Stomach smooth muscle (tissue), 2 donors: ENCODE measurements around the gene SNX7.

Experiments used
- H3K27ac ChIP-seq: one replicate; pipeline ENCODE4 v1.7.0; 2013; ENCODE audit warnings: mild to moderate bottlenecking, low read length, inconsistent platforms
- H3K27me3 ChIP-seq, 2 donors: one replicate each; pipeline ENCODE4 v1.7.0; 2013; ENCODE audit warnings: low read length in 2 of 2; ENCODE audit not compliant: insufficient read depth in 2 of 2, control insufficient read depth in 1 of 2
- H3K36me3 ChIP-seq, 2 donors: one replicate each; pipeline ENCODE4 v1.7.0; 2013; ENCODE audit warnings: low read length in 2 of 2; ENCODE audit not compliant: control insufficient read depth in 2 of 2, insufficient read depth in 2 of 2
- H3K4me1 ChIP-seq: one replicate; pipeline ENCODE4 v1.7.0; 2013; ENCODE audit warnings: low read length; ENCODE audit not compliant: control insufficient read depth, insufficient read depth
- H3K4me3 ChIP-seq, 2 donors: one replicate each; pipeline ENCODE4 v1.7.0; 2013; ENCODE audit warnings: low read length in 2 of 2
- H3K9ac ChIP-seq, 2 donors: one replicate each; pipeline ENCODE4 v1.7.0; 2013; ENCODE audit warnings: low read length in 2 of 2, mild to moderate bottlenecking in 1 of 2
- H3K9me3 ChIP-seq, 2 donors: one replicate each; pipeline ENCODE4 v1.7.0; 2013; ENCODE audit warnings: low read length in 2 of 2; ENCODE audit not compliant: control insufficient read depth in 2 of 2
- donor health status: healthy.
- donor health status: Pancreatic carcinoma.

Gene SNX7

GRCh38 chr1:98723574-98723973, 62.1 kb downstream of the SNX7 start:
- Histone ChIP-seq H3K27ac (no peak overlapping the region), H3K9me3 (no peaks in the 10 kb centered on the region), H3K27me3 (no peaks in the 10 kb centered on the region), H3K4me3 (no peak overlapping the region), H3K36me3 (peaks cover 0 to 4% of the 10 kb centered on the region in 2 donors), H3K9ac (no peak overlapping the region), H3K4me1 (no peaks in the 10 kb centered on the region)

- H3K9me3 ChIP-seq: no peaks in the 10 kb centered on the region
- no peak overlapping the region for H3K27ac ChIP-seq
- H3K36me3 ChIP-seq: no peaks in the 10 kb centered on the region
- no peaks in the 10 kb centered on the region for H3K4me1 ChIP-seq
- H3K9ac ChIP-seq: no peak overlapping the region
- no peak overlapping the region for H3K4me3 ChIP-seq
- no peaks in the 10 kb centered on the region for H3K27me3 ChIP-seq
Measured at GRCh38 chr1:98732985-98733781, 71.7 kb downstream of the SNX7 start.

DNA sequence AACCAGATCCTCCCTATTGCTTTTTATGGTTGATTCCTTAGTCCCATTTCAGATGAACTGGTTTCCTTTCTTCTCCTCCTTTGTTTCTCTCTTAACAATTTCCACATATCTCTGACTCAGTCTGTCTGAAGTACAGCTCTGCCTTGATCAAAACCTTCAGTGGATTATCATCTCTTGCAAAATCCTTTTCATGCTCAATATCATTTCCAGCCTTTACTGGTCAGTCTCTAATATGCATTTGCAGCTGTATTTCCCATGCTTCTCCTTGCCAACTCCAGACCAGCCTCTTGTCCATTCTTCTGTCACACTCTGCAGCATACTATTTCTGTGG, 72.2 kb downstream of the SNX7 start:
- H3K27ac ChIP-seq: no peak overlapping the region
- no peaks in the 10 kb centered on the region for H3K9me3 ChIP-seq
- H3K36me3 ChIP-seq: no peaks in the 10 kb centered on the region
- no peaks in the 10 kb centered on the region for H3K4me1 ChIP-seq
- no peaks in the 10 kb centered on the region for H3K27me3 ChIP-seq
- H3K9ac ChIP-seq: no peak overlapping the region
- H3K4me3 ChIP-seq: no peak overlapping the region

DNA sequence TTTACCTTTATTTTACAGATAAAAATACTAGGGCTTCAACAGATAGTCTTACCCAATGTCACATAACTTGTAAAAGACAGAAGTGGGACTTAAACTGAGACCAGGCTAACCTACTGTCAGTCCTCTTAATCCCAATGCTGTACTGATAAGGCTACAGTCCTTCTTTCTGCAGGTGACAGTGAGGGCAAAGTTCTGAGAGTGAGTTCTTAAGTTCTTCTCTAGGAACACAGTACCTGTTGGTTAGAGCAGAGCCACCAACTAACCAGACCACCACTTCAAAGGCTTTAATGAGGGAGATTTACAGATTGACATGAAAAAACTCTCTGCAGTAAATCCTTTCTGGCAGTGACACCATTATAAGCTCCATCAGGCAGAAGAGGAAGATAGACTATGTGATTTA, 74.2 kb downstream of the SNX7 start:
- H3K27me3 ChIP-seq: no peaks in the 10 kb centered on the region
- H3K36me3 ChIP-seq: no peaks in the 10 kb centered on the region
- H3K9me3 ChIP-seq: no peaks in the 10 kb centered on the region
- H3K4me1 ChIP-seq: no peaks in the 10 kb centered on the region
- no peak overlapping the region for H3K27ac ChIP-seq
- H3K9ac ChIP-seq: no peak overlapping the region
- no peak overlapping the region for H3K4me3 ChIP-seq

DNA sequence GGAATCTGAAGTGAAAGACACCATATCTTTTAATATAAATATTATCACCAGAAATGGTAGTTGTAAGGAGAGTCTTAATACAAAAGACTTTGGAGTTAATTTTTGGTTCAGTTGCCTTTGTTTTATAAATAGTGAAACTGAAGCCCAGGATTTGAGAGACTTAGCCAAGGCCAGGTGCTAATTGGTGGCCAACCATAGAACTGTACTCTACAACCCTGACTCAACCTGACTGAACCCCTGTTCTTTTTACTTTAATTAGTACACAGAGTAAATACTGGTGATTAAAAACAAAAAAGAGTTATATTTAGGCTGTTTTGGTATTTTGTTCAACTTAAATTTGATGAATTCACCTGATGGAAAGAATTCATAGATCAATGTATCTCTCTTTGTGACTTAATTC, 76.3 kb downstream of the SNX7 start:
- Histone ChIP-seq H3K36me3 (no peaks in the 10 kb centered on the region), H3K9ac (no peak overlapping the region), H3K27ac (no peak overlapping the region), H3K4me1 (no peaks in the 10 kb centered on the region), H3K27me3 (no peaks in the 10 kb centered on the region), H3K9me3 (no peaks in the 10 kb centered on the region), H3K4me3 (no peak overlapping the region)

DNA sequence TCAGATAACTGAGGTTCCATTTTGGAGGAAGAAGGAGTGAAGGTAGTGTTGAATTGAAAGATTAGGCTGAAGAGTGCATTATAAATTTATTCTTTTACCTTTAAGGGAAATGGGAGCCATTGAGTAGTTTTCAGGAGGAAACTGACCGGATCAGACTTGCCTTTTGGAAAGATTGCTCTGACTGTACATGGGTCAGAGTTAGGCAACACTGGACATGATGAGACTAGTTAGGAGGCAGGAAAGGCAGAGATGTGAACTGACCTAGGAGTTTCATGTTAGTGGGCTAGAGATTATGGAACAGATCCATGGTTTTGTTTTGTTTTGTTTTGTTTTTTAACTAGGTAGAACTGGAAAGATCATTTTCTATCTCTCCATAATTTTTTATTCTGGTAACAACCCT, 78.2 kb downstream of the SNX7 start:
- no peaks in the 10 kb centered on the region for H3K9me3 ChIP-seq
- H3K36me3 ChIP-seq: no peaks in the 10 kb centered on the region
- no peak overlapping the region for H3K4me3 ChIP-seq
- H3K4me1 ChIP-seq: no peaks in the 10 kb centered on the region
- H3K27me3 ChIP-seq: no peaks in the 10 kb centered on the region
- H3K27ac ChIP-seq: no peak overlapping the region
- no peak overlapping the region for H3K9ac ChIP-seq

GRCh38 chr1:98741164-98741563, 79.6 kb downstream of the SNX7 start:
- H3K9me3 ChIP-seq: no peaks in the 10 kb centered on the region
- H3K36me3 ChIP-seq: no peaks in the 10 kb centered on the region
- no peaks in the 10 kb centered on the region for H3K27me3 ChIP-seq
- H3K4me3 ChIP-seq: no peak overlapping the region
- H3K9ac ChIP-seq: no peak overlapping the region
- no peaks in the 10 kb centered on the region for H3K4me1 ChIP-seq
- H3K27ac ChIP-seq: no peak overlapping the region

- Histone ChIP-seq H3K9ac (no peak overlapping the region), H3K36me3 (no peaks in the 10 kb centered on the region), H3K4me3 (no peak overlapping the region), H3K4me1 (no peaks in the 10 kb centered on the region), H3K27ac (no peak overlapping the region), H3K27me3 (no peaks in the 10 kb centered on the region), H3K9me3 (no peaks in the 10 kb centered on the region)
Measured at GRCh38 chr1:98749152-98749756, 87.7 kb downstream of the SNX7 start.

DNA sequence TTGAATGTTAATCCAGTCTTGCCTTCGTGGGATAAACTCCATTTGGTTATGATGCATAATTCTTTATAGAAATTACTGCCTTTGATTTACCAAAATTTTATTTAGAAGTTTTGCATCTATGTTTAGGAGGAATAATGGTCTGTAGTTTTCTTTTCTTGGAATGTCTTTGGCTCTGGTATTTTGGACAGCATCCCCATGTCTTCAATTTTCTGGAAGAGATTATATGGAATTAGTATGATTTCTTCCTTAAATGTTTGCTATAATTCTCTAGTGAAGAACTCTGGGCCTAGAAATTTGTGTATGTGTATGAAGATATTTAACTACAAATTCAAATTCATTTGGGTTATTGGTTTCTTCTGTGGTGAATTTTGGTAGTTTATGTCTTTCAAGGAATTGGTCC, 92.7 kb downstream of the SNX7 start:
- Histone ChIP-seq H3K4me3 (no peak overlapping the region), H3K4me1 (no peaks in the 10 kb centered on the region), H3K27ac (no peak overlapping the region), H3K36me3 (no peaks in the 10 kb centered on the region), H3K27me3 (no peaks in the 10 kb centered on the region), H3K9ac (no peak overlapping the region), H3K9me3 (no peaks in the 10 kb centered on the region)

- H3K27me3 ChIP-seq: no peaks in the 10 kb centered on the region
- H3K36me3 ChIP-seq: no peaks in the 10 kb centered on the region
- H3K4me3 ChIP-seq: no peak overlapping the region
- no peaks in the 10 kb centered on the region for H3K4me1 ChIP-seq
- H3K9ac ChIP-seq: no peak overlapping the region
- H3K27ac ChIP-seq: no peak overlapping the region
- H3K9me3 ChIP-seq: no peaks in the 10 kb centered on the region
Measured at GRCh38 chr1:98761219-98761865, 99.8 kb downstream of the SNX7 start.
